SK-N-SH (cell line): ENCODE results near the gene HES2. TPM values are rescaled to one million over a fixed set of nuclear protein-coding genes. Genes with fewer than 3 reads are reported as not detected.

Experiments used
- CTCF ChIA-PET: fragments of 300-600, 350-600 bp; formaldehyde crosslinking; extraction: SDS; loops from one replicate; lab custom pipeline; 2021; lab: Yijun Ruan, JAX
- POLR2A ChIA-PET: fragments of 350-600 bp; sonication (Branson Sonifier 250); formaldehyde crosslinking; extraction: SDS; loops from one replicate; lab custom pipeline; 2020; ENCODE audit warnings: antibody characterized with exemption, inconsistent platforms; lab: Yijun Ruan, JAX
- DNase-seq: peaks from one replicate; pipeline ENCODE4 v3.0.0; 2012
- H2AFZ ChIP-seq: fragments of 200-600 bp; sonication (generic); 2 replicates; pipeline ENCODE4 v1.8.1; 2016; ENCODE audit warnings: antibody characterized with exemption, mild to moderate bottlenecking, low read depth
- H3F3A ChIP-seq: fragments of 200-600 bp; sonication (generic); replicated peaks from 2 replicates; pipeline ENCODE3; 2016; ENCODE audit warnings: antibody characterized with exemption, mild to moderate bottlenecking; ENCODE audit not compliant: insufficient read depth
- H3K27ac ChIP-seq, 2 experiments: fragments of 200-500 bp in 1 of 2; fragments of 200-600 bp in 1 of 2; sonication (Bioruptor generic) in 1 of 2; sonication (generic), shearing (Covaris generic) in 1 of 2; 2 replicates each; pipeline versions ENCODE4 v1.5.1 to v1.6.1; 2014 to 2016; ENCODE audit warnings: low read depth in 2 of 2, inconsistent platforms in 1 of 2, low read length in 1 of 2, mild to moderate bottlenecking in 1 of 2, mixed read lengths in 1 of 2
- H3K27me3 ChIP-seq: fragments of 200-600 bp; sonication (generic), shearing (Covaris generic); 2 replicates; pipeline ENCODE4 v1.6.1; 2016; ENCODE audit warnings: mixed run types; ENCODE audit not compliant: insufficient read depth
- H3K36me3 ChIP-seq, 2 experiments: fragments of 200-500 bp in 1 of 2; fragments of 200-600 bp in 1 of 2; sonication (Bioruptor generic) in 1 of 2; sonication (generic) in 1 of 2; replicated peaks in 1 of 2; 2 replicates each; pipeline versions ENCODE3 to v1.5.1; 2014 to 2016; ENCODE audit warnings: low read length in 1 of 2, mild to moderate bottlenecking in 1 of 2; ENCODE audit not compliant: insufficient read depth in 2 of 2, control insufficient read depth in 1 of 2
- H3K4me1 ChIP-seq, 2 experiments: fragments of 200-500 bp in 1 of 2; fragments of 200-600 bp in 1 of 2; sonication (Bioruptor generic) in 1 of 2; sonication (generic), shearing (Covaris generic) in 1 of 2; 2 replicates each; pipeline versions ENCODE4 v1.5.1 to v1.6.1; 2014 to 2016; ENCODE audit warnings: low read depth in 1 of 2, low read length in 1 of 2, mixed run types in 1 of 2; ENCODE audit not compliant: insufficient read depth in 2 of 2, control insufficient read depth in 1 of 2
- H3K4me2 ChIP-seq: fragments of 200-600 bp; sonication (generic), shearing (Covaris generic); 2 replicates; pipeline ENCODE4 v1.6.1; 2017; ENCODE audit warnings: mixed run types
- H3K4me3 ChIP-seq, 2 experiments: fragments of 200-500 bp in 1 of 2; fragments of 200-600 bp in 1 of 2; sonication (Bioruptor generic) in 1 of 2; sonication (generic), shearing (Covaris generic) in 1 of 2; 2 replicates each; pipeline versions ENCODE4 v1.5.1 to v1.8.1; 2014 to 2016; ENCODE audit warnings: low read depth in 2 of 2, inconsistent platforms in 1 of 2, low read length in 1 of 2, mild to moderate bottlenecking in 1 of 2, mixed read lengths in 1 of 2, moderate library complexity in 1 of 2
- H3K79me2 ChIP-seq: fragments of 200-600 bp; sonication (generic); 2 replicates; pipeline ENCODE4 v1.8.1; 2017; ENCODE audit warnings: mild to moderate bottlenecking; ENCODE audit not compliant: insufficient read depth
- H3K9ac ChIP-seq: fragments of 200-600 bp; sonication (generic); 2 replicates; pipeline ENCODE4 v1.6.1; 2017; ENCODE audit warnings: mixed run types
- H3K9me2 ChIP-seq: fragments of 200-600 bp; sonication (generic); 2 replicates; pipeline ENCODE4 v1.6.1; 2017; ENCODE audit warnings: mixed run types
- H3K9me3 ChIP-seq: fragments of 200-600 bp; sonication (generic); 2 replicates; pipeline ENCODE4 v1.6.1; 2017; ENCODE audit warnings: mixed run types, mild to moderate bottlenecking, moderate library complexity
- H4K20me1 ChIP-seq: fragments of 200-600 bp; sonication (generic); 2 replicates; pipeline ENCODE4 v1.6.1; 2017; ENCODE audit warnings: mild to moderate bottlenecking, mixed run types; ENCODE audit not compliant: insufficient read depth
- CHD2 ChIP-seq: fragments of 150-350 bp; IDR thresholded peaks from 2 replicates; pipeline ENCODE4 v1.6.1; 2018; ENCODE audit warnings: low read length; ENCODE audit not compliant: partially characterized antibody
- CTCF ChIP-seq: fragments of 200-600 bp; sonication (generic); IDR thresholded peaks from 2 replicates; pipeline ENCODE4 v1.6.1; 2017; ENCODE audit warnings: antibody characterized with exemption, mild to moderate bottlenecking, moderate library complexity
- EP300 ChIP-seq, 2 experiments: IDR thresholded peaks; 2 replicates each; pipeline versions ENCODE4 v1.4.0 to v1.6.1; 2012; ENCODE audit warnings: borderline replicate concordance in 1 of 2, low read depth in 1 of 2, low read length in 1 of 2
- EZH2phosphoT487 ChIP-seq: fragments of 200-600 bp; sonication (generic); IDR thresholded peaks from 2 replicates; pipeline ENCODE4 v1.6.1; 2017; ENCODE audit warnings: low read depth, mixed run types, mild to moderate bottlenecking, antibody characterized with exemption, moderate library complexity, borderline replicate concordance
- FOXJ3 ChIP-seq: sonication (generic); formaldehyde crosslinking; IDR thresholded peaks from 2 replicates; pipeline ENCODE4 v1.5.1; 2020; ENCODE audit warnings: mild to moderate bottlenecking, missing genetic modification reagents
- FOXM1 ChIP-seq: IDR thresholded peaks from 2 replicates; pipeline ENCODE4 v1.4.0; 2012; ENCODE audit warnings: low read depth, mild to moderate bottlenecking
- MAX ChIP-seq: IDR thresholded peaks from 2 replicates; pipeline ENCODE4 v1.4.0; 2012; ENCODE audit warnings: low read depth
- MEF2A ChIP-seq: IDR thresholded peaks from 2 replicates; pipeline ENCODE4 v1.4.0; 2012; ENCODE audit warnings: low read depth, borderline replicate concordance
- POLR2AphosphoS5 ChIP-seq: IDR thresholded peaks from 2 replicates; pipeline ENCODE4 v1.6.1; 2012; ENCODE audit warnings: low read depth, low read length
- RAD21 ChIP-seq: IDR thresholded peaks from 2 replicates; pipeline ENCODE4 v1.6.1; 2012; ENCODE audit warnings: mild to moderate bottlenecking, low read length
- RCOR1 ChIP-seq: fragments of 150-350 bp; IDR thresholded peaks from 2 replicates; pipeline ENCODE4 v1.6.1; 2017; ENCODE audit warnings: antibody characterized with exemption, low read length
- SMC3 ChIP-seq: IDR thresholded peaks from 2 replicates; pipeline ENCODE4 v1.6.1; 2012; ENCODE audit warnings: low read depth, low read length, improper control_type of control experiment
- WGBS: methylation state at CpG from one replicate; pipeline ENCODE4 v1.1.6; 2017; ENCODE audit warnings: low lambda C conversion rate; 5-methylcytosine and 5-hydroxymethylcytosine counted together
- polyA plus RNA-seq, 3 experiments: library from polyadenylated mRNA; depleted of rRNA; stranded (reverse); fragments of >200 nt; gene quantifications; 2 replicates each; pipeline ENCODE4 v1.2.3, GENCODE V29; 2012
- TF ChIP-seq, protein P1 (sequence below): IDR thresholded peaks from 2 replicates; pipeline ENCODE4 v1.4.0; 2012; ENCODE audit warnings: low read depth, borderline replicate concordance

HES2 gene
- polyA plus RNA-seq, 1 of the 3 experiments (the other 2 are of a cell fraction), result 0.03 TPM

- Histone ChIP-seq H3K4me3 (no peak overlapping the region), H2AFZ (no peak overlapping the region), H3K27ac (no peak overlapping the region), H3K4me2 (no peak overlapping the region), H4K20me1 (no peaks in the 10 kb centered on the region), H3K27me3 (peaks cover 28% of the 10 kb centered on the region), H3K79me2 (no peaks in the 10 kb centered on the region), H3K4me1 (no peaks in the 10 kb centered on the region; a peak in 1 of 4 replicates), H3K9me3 (no peaks in the 10 kb centered on the region), H3K9me2 (no peaks in the 10 kb centered on the region), H3K36me3 (no peaks in the 10 kb centered on the region), H3F3A (peaks cover 3% of the 10 kb centered on the region), H3K9ac (no peak overlapping the region)
- DNase-seq, result peak; percentile 71
- ChIA-PET CTCF (interaction anchor here (0.7 to 13.6 kb wide), 11 partner anchors 9 to 201 kb away, joined by 3 to 290 read pairs (median 3); partner anchors contain the start of genes ESPN and HES2), POLR2A (no interaction called here)
- TF ChIP-seq, protein P1, sequence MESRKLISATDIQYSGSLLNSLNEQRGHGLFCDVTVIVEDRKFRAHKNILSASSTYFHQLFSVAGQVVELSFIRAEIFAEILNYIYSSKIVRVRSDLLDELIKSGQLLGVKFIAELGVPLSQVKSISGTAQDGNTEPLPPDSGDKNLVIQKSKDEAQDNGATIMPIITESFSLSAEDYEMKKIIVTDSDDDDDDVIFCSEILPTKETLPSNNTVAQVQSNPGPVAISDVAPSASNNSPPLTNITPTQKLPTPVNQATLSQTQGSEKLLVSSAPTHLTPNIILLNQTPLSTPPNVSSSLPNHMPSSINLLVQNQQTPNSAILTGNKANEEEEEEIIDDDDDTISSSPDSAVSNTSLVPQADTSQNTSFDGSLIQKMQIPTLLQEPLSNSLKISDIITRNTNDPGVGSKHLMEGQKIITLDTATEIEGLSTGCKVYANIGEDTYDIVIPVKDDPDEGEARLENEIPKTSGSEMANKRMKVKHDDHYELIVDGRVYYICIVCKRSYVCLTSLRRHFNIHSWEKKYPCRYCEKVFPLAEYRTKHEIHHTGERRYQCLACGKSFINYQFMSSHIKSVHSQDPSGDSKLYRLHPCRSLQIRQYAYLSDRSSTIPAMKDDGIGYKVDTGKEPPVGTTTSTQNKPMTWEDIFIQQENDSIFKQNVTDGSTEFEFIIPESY, result no peak
- TF ChIP-seq MEF2A (no peak), CHD2 (no peak), FOXJ3 (no peak), CTCF (peak; percentile 56), RCOR1 (no peak), EP300 (IDR thresholded peaks at IDR 0.05; ENCODE audit: borderline replicate concordance in 1 of 2, low read depth in 1 of 2, low read length in 1 of 2) (no peak), SMC3 (peak; percentile 61), POLR2AphosphoS5 (no peak), FOXM1 (no peak), EZH2phosphoT487 (no peak), RAD21 (peak; percentile 45), MAX (no peak)
- 20% methylated on average over 7 of the region's 19 CpGs for WGBS
Measured at GRCh38 chr1:6445062-6445763, 25.5 kb upstream of the HES2 start.
